Measurements from ENCODE around the gene CLCNKB. TPM values are rescaled to one million over a fixed set of nuclear protein-coding genes. Genes with fewer than 3 reads are reported as not detected.

Gene CLCNKB
- total and polyA plus RNA-seq, 2 of the 4 experiments (the other 2 are of a cell fraction), result 0.09 TPM; not detected in 1

GRCh38 chr1:16006552-16007485, 36.8 kb upstream of the CLCNKB start (continued):
- no peak for TF ChIP-seq ELK1 (IDR thresholded peaks at IDR 0.05; ENCODE audit: borderline replicate concordance, low read depth, low read length)
